GDM1 (cell line): ENCODE results near the gene MARF1.
"Not testable (repeated sequence)": the region's sequence is repeated elsewhere in the genome, so short reads cannot be mapped to it uniquely, and the experiment has no call there.

Experiments
- DNase-seq: peaks from one replicate; lab custom pipeline; 2025; lab: John Stamatoyannopoulos, UW

The MARF1 gene

DNA sequence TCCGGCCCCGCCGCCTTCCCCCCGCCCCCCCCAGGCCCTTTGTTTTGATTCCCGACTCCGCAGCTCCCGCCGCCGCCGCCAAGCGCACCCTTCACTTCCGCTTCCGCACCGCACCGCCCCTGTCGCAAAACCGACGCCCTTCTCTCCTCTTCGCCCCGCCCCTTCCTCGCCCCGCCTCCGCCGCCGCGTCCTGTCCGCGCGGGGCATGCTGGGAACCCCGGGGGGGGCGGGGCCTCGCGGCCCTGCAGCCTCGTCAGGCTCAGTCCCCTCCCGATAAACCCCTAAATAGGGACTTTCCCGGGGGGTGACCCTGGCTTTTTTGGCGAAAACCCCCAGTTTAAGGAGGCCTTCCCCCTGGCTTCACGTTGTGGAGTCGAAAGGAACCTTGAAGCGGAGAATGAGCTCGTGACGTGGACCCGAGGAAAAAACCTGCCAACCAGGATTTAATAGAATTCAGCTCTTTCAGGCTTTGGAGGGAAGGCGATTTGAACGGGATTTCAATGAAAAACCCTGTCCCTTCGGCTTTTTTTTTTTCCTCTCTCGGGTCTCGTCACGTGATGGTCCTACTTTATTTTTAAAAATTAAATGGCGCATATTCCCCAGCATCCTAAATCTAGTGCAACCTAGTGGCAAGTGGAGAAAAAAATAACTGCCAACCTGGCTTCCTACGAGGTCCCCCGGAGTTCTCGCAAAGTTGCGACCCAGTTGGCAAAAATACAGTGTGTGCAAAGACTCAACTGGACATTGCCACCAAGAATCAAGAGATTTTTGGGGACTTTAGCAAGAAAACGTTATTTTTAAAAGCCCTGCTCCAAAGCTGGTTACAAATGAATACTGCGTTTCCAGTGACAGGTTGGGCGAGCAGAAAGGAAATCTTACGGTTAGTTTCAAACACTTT lies at the start of gene MARF1:
Gene MARF1 (minus strand): TSS at position 107 of the 898 bp plus-strand sequence. CDS start 3,921 bp downstream, outside the sequence.
- peak; percentile 95 for DNase-seq

DNA sequence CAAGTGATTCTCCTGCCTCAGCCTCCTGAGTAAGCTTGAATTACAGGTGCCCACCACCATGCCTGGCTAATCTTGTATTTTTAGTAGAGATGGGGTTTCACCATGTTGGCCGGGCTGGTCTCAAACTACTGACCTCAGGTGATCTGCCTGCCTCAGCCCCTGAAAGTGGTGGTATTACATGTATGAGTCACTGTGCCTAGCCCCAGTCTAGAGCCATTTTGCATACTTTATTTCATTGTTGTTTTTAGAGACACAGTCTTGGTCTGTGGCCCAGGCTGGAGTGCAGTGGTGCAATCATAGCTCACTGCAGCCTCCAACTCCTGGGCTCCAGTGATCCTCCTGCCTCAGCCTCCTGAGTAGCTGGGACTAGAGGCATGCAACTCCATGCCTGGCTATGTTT lies 49.6 kb upstream of the MARF1 start:
- not testable (repeated sequence) for DNase-seq

GRCh38 chr16:15691046-15691445 lies 48.1 kb upstream of the MARF1 start:
- DNase-seq: no peak

DNA sequence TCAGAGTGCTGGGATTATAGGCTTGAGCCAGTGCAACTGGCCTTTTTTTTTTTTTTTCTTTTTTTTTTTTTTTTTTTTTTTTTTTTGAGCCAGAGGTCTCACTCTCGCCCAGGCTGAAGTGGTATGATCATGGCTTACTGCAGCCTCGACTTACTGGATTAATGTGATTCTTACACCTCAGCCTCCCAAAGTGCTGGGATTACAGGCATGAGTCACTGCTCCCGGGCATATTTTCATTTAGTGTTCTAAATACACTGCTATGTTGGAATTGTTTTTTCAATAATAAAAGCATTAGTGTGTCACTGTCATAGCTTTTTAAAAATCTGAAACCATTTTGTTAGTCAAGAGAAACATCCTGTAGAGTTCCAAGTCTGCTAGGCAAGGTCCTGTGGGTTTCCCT lies 47.3 kb upstream of the MARF1 start:
- DNase-seq: no peak

GRCh38 chr16:15689290-15689689 lies 46.3 kb upstream of the MARF1 start:
- no peak for DNase-seq

- no peak for DNase-seq
Observed at GRCh38 chr16:15686287-15686686, 43.3 kb upstream of the MARF1 start.

- peak; percentile 9 for DNase-seq
Observed at GRCh38 chr16:15682105-15682570, 39.2 kb upstream of the MARF1 start.

DNA sequence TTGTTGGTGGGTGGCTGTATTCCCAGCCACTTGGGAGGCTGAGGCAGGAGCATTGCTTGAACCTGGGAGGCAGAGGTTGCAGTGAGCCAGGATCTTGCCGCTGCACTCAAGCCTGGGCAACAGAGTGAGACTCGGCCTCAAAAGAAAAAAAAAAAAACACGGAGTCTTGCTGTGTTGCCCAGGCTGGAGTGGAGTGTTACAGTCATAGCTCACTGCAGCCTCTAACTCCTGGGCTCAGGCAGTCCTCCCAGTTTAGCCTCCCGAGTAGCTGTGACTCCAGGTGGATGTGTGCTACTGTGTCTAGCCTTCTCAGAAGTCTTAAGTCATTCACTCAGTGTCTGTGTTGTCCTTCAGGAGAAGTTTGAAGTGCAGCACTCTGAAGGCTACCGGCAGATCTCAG lies 34.5 kb upstream of the MARF1 start:
- DNase-seq: no peak

- DNase-seq: no peak
Observed at GRCh38 chr16:15676506-15676905, 33.6 kb upstream of the MARF1 start.

GRCh38 chr16:15674571-15674970 lies 31.6 kb upstream of the MARF1 start:
- DNase-seq: no peak

- DNase-seq: peak; percentile 90
Observed at GRCh38 chr16:15672514-15673167, 29.7 kb upstream of the MARF1 start.

DNA sequence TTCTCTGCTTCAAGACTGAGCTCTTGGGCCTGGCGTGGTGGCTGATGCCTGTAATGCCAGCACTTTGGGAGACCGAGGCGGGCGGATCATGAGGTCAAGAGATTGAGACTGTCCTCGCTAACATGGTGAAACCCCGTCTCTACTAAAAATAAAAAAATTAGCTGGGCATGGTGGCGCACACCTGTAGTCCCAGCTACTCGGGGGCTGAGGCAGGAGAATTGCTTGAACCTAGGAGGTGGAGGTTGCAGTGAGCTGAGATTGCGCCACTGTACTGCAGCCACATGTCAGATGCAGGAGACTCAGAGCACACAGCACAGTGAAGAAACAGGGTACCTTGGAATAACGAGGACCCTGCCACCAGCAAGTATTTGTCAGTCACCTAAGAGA lies 29.2 kb upstream of the MARF1 start:
- not testable (repeated sequence) for DNase-seq

DNA sequence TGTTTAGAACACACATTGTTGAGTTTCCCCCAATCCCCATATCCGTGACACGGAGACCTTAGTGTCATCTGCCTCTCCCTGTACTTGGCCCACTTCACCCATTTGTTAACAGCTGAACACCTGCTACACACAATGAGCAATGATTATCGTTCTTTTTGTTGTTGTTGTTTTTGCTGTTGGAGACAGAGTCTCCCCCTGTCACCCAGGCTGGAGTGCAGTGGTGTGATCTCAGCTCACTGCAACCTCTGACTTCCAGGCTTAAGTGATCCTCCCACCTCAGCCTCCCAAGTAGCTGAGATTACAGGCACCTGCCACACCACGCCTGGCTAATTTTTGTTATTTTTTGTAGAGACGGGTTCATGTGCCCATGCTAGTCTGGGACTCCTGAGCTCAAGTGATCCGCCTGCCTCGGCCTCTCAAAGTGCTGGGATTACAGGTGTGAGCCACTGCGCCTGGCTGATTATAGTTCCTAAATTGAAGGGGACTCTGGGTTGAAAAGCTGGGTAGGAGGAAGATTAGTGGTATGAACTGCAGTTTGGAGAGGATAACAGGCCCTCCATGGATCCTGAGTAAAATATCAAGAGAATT lies 28.7 kb upstream of the MARF1 start:
- DNase-seq: no peak

- no peak for DNase-seq
Observed at GRCh38 chr16:15667091-15667742, 24.3 kb upstream of the MARF1 start.

- no peak for DNase-seq
Observed at GRCh38 chr16:15665107-15665506, 22.2 kb upstream of the MARF1 start.

GRCh38 chr16:15660203-15660601 lies 17.2 kb upstream of the MARF1 start:
- DNase-seq: no peak

GRCh38 chr16:15658556-15658955 lies 15.6 kb upstream of the MARF1 start:
- no peak for DNase-seq

GRCh38 chr16:15658149-15658548 lies 15.2 kb upstream of the MARF1 start:
- DNase-seq: no peak

DNA sequence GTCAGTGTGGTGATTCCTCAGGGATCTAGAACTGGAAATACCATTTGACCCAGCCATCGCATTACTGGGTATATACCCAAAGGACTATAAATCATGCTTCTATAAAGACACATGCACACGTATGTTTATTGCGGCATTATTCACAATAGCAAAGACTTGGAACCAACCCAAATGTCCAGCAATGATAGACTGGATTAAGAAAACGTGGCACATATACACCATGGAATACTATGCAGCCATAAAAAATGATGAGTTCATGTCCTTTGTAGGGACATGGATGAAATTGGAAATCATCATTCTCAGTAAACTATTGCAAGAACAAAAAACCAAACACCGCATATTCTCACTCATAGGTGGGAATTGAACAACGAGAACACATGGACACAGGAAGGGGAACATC lies 12.6 kb upstream of the MARF1 start:
- DNase-seq: not testable (repeated sequence)

GRCh38 chr16:15654591-15654990 lies 11.6 kb upstream of the MARF1 start:
- no peak for DNase-seq

DNA sequence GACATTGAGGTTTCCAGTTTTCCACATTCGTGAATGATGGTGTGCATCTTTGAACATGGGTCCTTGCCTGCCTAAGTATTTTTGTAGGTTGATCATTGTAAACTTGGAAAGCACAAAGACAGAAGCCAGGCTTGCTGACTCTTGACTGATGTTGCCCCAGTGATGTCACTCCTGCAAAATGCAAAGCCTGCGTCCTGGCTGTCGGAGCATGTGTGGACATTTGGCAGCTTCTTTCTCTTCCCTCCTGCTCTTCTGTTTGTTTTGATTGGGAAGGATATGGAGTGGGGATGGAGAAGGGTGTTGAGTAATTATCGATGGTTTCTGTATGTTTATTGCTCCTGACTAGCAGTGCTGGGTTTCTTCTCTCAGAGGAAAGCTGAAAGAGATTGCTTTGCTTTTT lies 10.3 kb upstream of the MARF1 start:
- DNase-seq: no peak

DNA sequence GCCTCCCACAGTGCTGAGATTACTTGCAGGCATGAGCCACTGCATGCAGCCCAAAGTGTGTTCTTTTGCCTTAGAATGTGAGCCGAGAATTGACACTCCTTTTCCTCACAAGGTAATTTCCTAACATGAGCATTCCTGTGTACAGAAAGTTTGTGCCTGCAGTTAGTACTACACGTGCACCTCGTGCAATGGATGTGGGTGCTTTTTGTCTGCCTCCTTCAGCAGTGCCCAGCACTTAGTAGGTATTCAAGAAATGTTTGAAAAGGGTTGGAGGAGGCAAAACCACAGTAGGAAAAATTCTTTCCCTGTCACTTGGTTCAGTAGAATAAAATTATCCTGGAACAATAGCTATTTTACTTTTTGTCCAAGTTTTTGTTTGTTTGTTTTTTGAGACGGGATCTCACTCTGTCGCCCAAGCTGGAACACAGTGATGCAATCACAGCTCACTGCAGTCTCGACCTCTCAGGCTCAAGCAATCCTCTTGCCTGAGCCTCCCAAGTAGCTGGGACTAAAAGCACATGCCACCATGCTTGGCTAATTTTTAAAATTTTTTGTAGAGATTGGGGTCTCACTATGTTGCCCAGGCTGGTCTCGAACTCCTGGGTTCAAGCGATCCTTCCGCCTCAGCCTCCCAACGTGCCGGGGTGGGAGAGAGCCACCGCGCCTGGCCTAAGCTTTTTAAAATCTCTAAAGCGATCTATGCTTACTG lies 9.5 kb upstream of the MARF1 start:
- no peak for DNase-seq
